ENCODE results near the gene DDX52.

DNA sequence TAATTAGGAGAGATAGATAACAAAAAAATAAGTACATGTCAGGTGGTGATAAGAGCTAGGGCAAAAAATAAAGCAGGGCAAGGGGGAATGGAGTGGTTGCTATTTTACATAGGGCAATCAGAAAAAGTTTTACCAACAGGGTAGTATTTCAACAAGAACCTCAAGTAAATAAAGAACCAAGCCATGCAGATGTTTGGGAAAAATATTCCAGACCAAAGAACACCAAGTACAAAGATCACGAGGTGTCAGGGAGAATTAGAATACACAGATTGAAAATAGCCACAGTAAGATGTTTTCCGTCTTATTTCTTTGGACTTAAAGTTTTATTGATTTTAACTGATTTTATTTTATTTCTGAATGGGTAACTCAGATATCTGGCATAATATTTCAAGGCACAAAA, 45.1 kb downstream of the DDX52 start:
- TF ChIP-seq, protein P1, sequence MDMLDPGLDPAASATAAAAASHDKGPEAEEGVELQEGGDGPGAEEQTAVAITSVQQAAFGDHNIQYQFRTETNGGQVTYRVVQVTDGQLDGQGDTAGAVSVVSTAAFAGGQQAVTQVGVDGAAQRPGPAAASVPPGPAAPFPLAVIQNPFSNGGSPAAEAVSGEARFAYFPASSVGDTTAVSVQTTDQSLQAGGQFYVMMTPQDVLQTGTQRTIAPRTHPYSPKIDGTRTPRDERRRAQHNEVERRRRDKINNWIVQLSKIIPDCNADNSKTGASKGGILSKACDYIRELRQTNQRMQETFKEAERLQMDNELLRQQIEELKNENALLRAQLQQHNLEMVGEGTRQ (IDR thresholded peaks at IDR 0.05; ENCODE audit: low read depth, low read length): no peak
- TF ChIP-seq, protein P1 (CRISPR knock-in tag; IDR thresholded peaks at IDR 0.05; ENCODE audit: borderline replicate concordance): no peak
- TF ChIP-seq SP1 (IDR thresholded peaks at IDR 0.05) (no peak), SP1 (CRISPR knock-in tag; IDR thresholded peaks at IDR 0.05) (no peak), TCF12 (IDR thresholded peaks at IDR 0.05) (no peak), TCF12 (CRISPR knock-in tag; IDR thresholded peaks at IDR 0.05) (no peak), ZFX (CRISPR knock-in tag; IDR thresholded peaks at IDR 0.05; ENCODE audit: low read depth) (no peak), ZNF282 (IDR thresholded peaks at IDR 0.05; ENCODE audit: partially characterized antibody) (no peak)

Data from HepG2 (cell line).